B cell (primary cell): ENCODE results near the gene DYRK1A.

Experiments
- CTCF ChIP-seq: fragments of 200-600 bp; IDR thresholded peaks from one replicate; pipeline ENCODE4 v1.8.0; 2022; ENCODE audit warnings: antibody characterized with exemption, mild to moderate bottlenecking
- EZH2 ChIP-seq: IDR thresholded peaks from 2 replicates; pipeline ENCODE4 v1.6.1; 2012; ENCODE audit warnings: borderline replicate concordance, low read depth, mild to moderate bottlenecking, moderate library complexity, low read length; ENCODE audit not compliant: insufficient read depth, poor library complexity, severe bottlenecking

- no peak for TF ChIP-seq CTCF
- TF ChIP-seq EZH2, result no peak
These were observed 190.8 kb downstream of the DYRK1A start for GRCh38 chr21:37557261-37557950.
